ENCODE measurements around the gene ADCY4. TPM values are rescaled to one million over a fixed set of nuclear protein-coding genes. Genes with fewer than 3 reads are reported as not detected.

ADCY4 gene
- total and polyA plus RNA-seq, 2 of the 8 experiments (the other 6 are each of a cell fraction or from before 2014, with no cell fraction given), result 0.27 to 0.35 TPM

DNA sequence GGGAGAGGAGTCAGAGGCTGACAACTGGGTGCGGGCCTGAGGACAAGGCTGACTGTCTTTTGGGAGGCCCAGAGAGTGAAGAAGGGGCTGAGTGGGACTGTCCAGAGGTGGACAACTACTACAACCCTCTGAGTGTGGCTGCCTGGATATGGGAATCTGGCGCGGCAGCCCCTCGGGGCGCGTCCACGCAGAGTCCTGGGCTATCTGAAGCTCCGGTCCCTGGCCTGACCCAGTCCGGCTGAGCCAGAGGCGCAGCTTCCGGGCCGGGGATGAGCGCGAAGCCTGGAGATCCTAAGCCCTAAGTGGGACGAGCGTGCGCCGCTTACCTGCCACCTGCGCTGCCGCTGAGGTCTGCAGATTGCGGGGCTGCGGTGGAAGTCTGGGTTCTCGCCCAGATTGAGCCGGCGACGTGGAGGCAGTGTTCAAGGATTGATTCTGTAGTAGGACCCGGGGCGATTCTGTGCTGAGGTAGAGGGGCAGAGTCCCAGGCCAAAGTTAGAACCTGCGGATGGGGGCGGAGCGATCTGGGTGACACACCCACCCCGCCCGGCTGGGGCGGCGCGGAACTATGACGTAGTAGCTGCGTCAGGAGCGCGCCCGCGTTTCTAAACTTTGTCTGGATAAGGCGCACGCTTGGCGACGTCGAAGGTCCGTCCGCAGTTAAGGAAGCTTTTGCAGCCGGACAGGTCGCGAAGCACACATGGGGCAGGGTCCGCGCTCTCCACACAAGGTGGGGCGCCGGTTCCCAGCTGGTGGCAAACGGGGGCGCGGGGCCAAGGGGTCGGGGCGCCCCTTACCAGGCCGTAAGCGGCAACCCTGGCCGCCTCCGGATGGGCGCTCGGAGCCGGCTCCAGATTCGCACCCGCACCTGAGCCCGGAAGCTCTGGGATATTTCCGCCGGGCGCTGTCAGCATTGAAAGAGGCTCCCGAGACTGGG, 35.3 kb downstream of the ADCY4 start, which contains the start of the genes DHRS1 and NOP9:
DHRS1 (minus strand) TSS at position 526 of the 937 bp plus-strand sequence. CDS start 674 bp downstream, outside the sequence.
NOP9 (plus strand) TSS at position 596 of the 937 bp plus-strand sequence; CDS start at position 701, 105 bp downstream.
- ChIA-PET POLR2A (ENCODE audit: partially characterized antibody) (interaction anchor here (0.6 to 6.1 kb wide), 23 partner anchors 8 to 758 kb away, joined by 3 to 50 read pairs (median 5); partner anchors contain the start of genes ADCY4, CHMP4A, CIDEB and GMPR2), CTCF (ENCODE audit: partially characterized antibody) (interaction anchor here (0.7 to 9.0 kb wide), 15 partner anchors 9 to 241 kb away, joined by 3 to 163 read pairs (median 5); partner anchors contain the start of genes CHMP4A, CIDEB, IPO4 and KHNYN)
- Histone ChIP-seq H3K79me2 (ENCODE audit: control insufficient read depth in 1 of 2, insufficient read depth in 2 of 2, low read length in 2 of 2) (peaks cover 4 to 13% of the 10 kb centered on the region in 2 experiments; a peak in 2 of 4 replicates), H4K20me1 (replicated peaks in 1 of 2; ENCODE audit: control insufficient read depth in 1 of 2, insufficient read depth in 2 of 2, low read length in 2 of 2) (no peaks in the 10 kb centered on the region), H3K27ac (ENCODE audit: low read depth, low read length) (no peak within 1 kb of the TSS), H2BK15ac (ENCODE audit: low read length) (no peak within 1 kb of the TSS), H3K23ac (ENCODE audit: insufficient read length) (no peak within 1 kb of the TSS), H3K79me1 (ENCODE audit: low read depth, low read length) (peaks cover 5% of the 10 kb centered on the region; the same call in 1 of the 2 replicates), H3K9ac (replicated peaks in 1 of 4; ENCODE audit: extremely low read depth in 1 of 4, low read depth in 3 of 4, low read length in 3 of 4) (peak within 1 kb of the TSS; percentile 59 to 91 (median 66)), H3K9me3 (ENCODE audit: insufficient read depth in 2 of 2, low read depth in 1 of 2, low read length in 1 of 2) (no peaks in the 10 kb centered on the region; a peak in 1 of 4 replicates), H3K4me3 (ENCODE audit: extremely low read depth in 1 of 4, insufficient read depth in 2 of 4, low read depth in 3 of 4, low read length in 4 of 4) (peak within 1 kb of the TSS; percentile 76 to 91 (median 88)), H4K8ac (ENCODE audit: extremely low read depth, insufficient read depth, low read length) (peak within 1 kb of the TSS; percentile 92), H3K56ac (replicated peaks; ENCODE audit: insufficient read length, low read depth, low read length) (peak within 1 kb of the TSS; percentile 78), H3K27me3 (replicated peaks in 1 of 4; ENCODE audit: control insufficient read depth in 3 of 4, extremely low read depth in 1 of 4, insufficient read depth in 3 of 4, low read length in 3 of 4) (no peaks in the 10 kb centered on the region), H4K5ac (ENCODE audit: insufficient read length, low read depth, low read length) (peak within 1 kb of the TSS; percentile 87), H2BK120ac (replicated peaks; ENCODE audit: low read depth, low read length) (no peak within 1 kb of the TSS), H3K4ac (replicated peaks; ENCODE audit: insufficient read length, low read depth, low read length) (no peak within 1 kb of the TSS), H2BK12ac (ENCODE audit: low read depth, low read length) (no peak within 1 kb of the TSS), H3K18ac (ENCODE audit: extremely low read depth, low read length) (peak within 1 kb of the TSS; percentile 98), H2AK5ac (ENCODE audit: low read depth, low read length) (no peak within 1 kb of the TSS), H3K4me1 (replicated peaks in 1 of 4; ENCODE audit: control insufficient read depth in 3 of 4, insufficient read depth in 4 of 4, low read length in 3 of 4) (peaks cover 0 to 7% (median 4%) of the 10 kb centered on the region in 4 experiments; a peak in 5 of 7 replicates), H2BK5ac (ENCODE audit: low read depth, low read length) (peak within 1 kb of the TSS; percentile 64; the same call in 1 of the 2 replicates), H2BK20ac (ENCODE audit: low read length) (no peak within 1 kb of the TSS), H2AFZ (ENCODE audit: low read length) (peak within 1 kb of the TSS; percentile 28), H3K14ac (ENCODE audit: insufficient read length) (no peak within 1 kb of the TSS), H3K36me3 (ENCODE audit: control insufficient read depth in 2 of 4, insufficient read depth in 4 of 4, low read length in 3 of 4) (peaks cover 22 to 33% (median 29%) of the 10 kb centered on the region in 4 experiments), H3K4me2 (ENCODE audit: insufficient read depth in 1 of 2, low read depth in 2 of 2, low read length in 2 of 2) (peak within 1 kb of the TSS; percentile 85 to 96), H4K91ac (replicated peaks; ENCODE audit: insufficient read length, low read length) (no peak within 1 kb of the TSS), H3K23me2 (ENCODE audit: low read depth, low read length) (peaks cover 4% of the 10 kb centered on the region; the same call in 1 of the 2 replicates)
- DNase-seq (ENCODE audit: low read depth in 1 of 2, low spot score in 2 of 2), result peak; percentile 61 to 99
- 3% methylated on average over 61 of the region's 75 CpGs; no CpG with 5 or more reads in 1 of the 2 experiments for WGBS, 2 experiments (ENCODE audit: extremely low coverage in 1 of 2, insufficient coverage in 1 of 2, insufficient read length in 1 of 2, insufficient replicate concordance in 2 of 2, low coverage in 1 of 2, low lambda C conversion rate in 2 of 2, missing lambda C conversion rate in 1 of 2)
- no peak for FAIRE-seq
- peak; percentile 62 for TF ChIP-seq TAF7 (optimal IDR thresholded peaks at IDR 0.05; ENCODE audit: borderline replicate concordance, low read depth, low read length)
- TF ChIP-seq, protein P1, sequence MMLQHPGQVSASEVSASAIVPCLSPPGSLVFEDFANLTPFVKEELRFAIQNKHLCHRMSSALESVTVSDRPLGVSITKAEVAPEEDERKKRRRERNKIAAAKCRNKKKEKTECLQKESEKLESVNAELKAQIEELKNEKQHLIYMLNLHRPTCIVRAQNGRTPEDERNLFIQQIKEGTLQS (IDR thresholded peaks at IDR 0.05; ENCODE audit: insufficient read depth, low read depth, low read length), result peak; percentile 96
- TF ChIP-seq SIN3A (conservative IDR thresholded peaks at IDR 0.05 in 1 of 2, IDR thresholded peaks at IDR 0.05 in 1 of 2; ENCODE audit: low read depth in 1 of 2, low read length in 2 of 2), result peak; percentile 92 to 96; a peak in 3 of 4 replicates
- TF ChIP-seq HDAC2 (IDR thresholded peaks at IDR 0.05; ENCODE audit: borderline replicate concordance in 1 of 2, low read depth in 2 of 2, low read length in 2 of 2), result no peak
- TF ChIP-seq KDM4A (IDR thresholded peaks at IDR 0.05; ENCODE audit: low read depth, low read length, severe bottlenecking), result peak; percentile 100
- TF ChIP-seq EGR1 (IDR thresholded peaks at IDR 0.05; ENCODE audit: borderline replicate concordance, low read depth, low read length), result no peak
- peak; percentile 99 for TF ChIP-seq CREB1 (IDR thresholded peaks at IDR 0.05)
- peak; percentile 81 to 88 for TF ChIP-seq POLR2A (IDR thresholded peaks at IDR 0.05; ENCODE audit: control extremely low read depth in 1 of 2, low read depth in 2 of 2, low read length in 2 of 2)
- TF ChIP-seq RAD21 (IDR thresholded peaks at IDR 0.05 in 1 of 2, conservative IDR thresholded peaks at IDR 0.05 in 1 of 2; ENCODE audit: low read depth in 2 of 2, low read length in 2 of 2), result no peak
